Stimulated activated CD4-positive, alpha-beta T cell treated with anti-CD3 and anti-CD28 coated beads, TNF-alpha, amount 100 ng/mL, for 48 hours (primary cell): ENCODE measurements around the gene COL27A1.

Experiments
- DNase-seq, 3 donors: peaks; one replicate each; pipeline ENCODE4 v3.0.0-alpha.2; 2020; ENCODE audit warnings: low read depth in 3 of 3

COL27A1 gene

DNA sequence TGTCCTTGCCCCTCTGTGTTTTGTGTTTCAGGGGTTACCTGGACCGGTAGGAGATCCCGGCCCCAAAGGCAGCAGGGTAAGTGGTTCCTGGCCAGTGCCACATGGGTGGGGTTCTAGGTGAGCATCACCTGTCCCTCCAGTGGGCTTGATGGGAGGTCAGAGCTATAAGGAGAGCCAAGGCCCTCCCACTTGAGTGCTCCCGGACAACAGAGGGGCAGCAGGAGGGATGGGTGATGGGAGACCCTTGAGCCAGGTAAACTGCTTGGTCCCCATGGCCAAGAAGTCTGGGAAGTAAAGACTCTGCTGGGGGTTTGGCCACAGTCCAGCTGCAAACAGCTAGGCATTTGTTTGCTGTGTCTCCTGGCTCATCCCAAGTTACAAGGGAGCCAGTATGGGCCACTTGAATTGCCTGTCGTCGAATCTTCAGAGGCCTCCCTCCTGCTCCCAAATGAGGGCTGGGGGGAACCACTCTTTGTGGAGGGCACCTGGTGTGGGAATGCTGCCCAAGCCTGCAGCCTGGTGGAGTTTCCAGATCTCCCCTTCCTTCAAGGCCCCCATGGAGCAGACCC, 51.0 kb downstream of the COL27A1 start:
- no peak for DNase-seq

DNA sequence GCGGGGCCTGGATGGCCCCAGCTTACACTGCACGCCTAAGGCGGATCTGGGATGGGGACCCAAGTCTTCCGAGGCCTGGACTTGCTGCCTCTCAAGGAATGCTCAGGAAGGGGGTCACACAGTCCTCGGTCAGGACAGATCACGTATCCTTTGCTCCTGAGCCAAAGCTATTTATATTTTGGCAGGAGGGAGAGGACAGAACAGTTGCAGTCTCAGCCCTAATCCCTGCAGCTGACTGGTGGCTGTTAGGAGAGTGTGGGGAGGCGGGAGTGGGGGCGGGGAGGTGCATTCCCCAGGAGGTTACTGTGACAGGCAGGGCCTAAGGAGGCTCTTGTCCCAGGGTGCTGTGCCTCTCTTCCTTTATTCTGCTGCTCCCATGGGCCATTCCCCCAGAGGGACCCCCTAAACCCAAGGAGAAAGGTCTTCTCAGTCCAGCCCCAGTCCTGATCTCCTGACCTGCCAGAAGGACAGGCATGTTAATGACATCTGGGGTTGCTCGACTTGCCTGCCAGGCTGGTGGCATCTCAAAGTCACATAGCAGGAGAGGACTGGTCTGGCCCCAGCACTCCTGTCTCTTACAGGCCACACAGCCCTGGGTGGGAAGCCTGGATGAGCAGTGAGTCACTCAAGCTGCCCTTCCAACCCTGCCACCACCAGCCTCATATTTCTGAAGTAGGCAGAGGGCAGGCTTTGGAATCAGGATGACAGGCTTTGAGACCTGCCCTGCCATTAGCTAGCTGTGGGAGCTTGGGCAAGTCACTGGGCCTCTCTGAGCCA, 51.9 kb downstream of the COL27A1 start:
- no peak for DNase-seq

DNA sequence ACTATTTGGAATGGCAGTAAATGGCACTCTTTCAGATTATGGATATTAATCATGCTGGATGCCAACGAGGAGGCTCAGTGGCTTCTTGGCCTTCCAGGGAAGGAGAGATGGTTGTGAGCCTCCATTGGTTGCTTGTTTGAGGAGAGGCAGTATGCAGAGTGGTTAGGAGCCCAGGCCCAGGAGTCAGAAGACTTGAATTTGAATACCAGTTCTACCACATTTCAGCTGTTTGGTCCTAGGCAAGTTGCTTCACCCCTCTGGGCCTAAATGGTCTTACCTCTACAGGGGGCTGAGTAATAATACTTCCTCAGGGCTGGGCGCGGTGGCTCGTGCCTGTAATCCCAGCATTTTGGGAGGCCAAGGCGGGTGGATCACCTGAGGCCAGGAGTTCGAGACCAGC, 52.5 kb downstream of the COL27A1 start:
- DNase-seq: no peak

DNA sequence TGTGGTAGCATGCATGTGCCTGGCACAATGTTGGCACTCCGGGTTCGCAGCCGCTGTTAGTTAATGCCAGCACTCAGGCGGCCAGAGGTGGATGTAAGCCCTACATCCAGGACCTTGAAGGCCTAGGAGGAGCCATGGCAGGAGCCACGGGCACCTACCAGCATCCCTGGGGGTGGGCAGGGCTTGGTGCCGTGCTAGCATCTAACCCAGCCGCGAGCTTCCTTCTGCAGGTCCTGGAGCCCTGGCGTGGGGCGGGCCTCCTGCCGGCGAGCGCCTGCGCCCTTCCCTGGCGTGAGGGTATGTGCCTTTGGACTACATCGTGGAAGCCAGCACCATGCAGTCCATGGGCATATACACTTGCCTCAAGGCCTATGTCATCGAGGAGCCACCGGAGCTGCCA, 53.8 kb downstream of the COL27A1 start:
- no peak for DNase-seq

- DNase-seq: no peak
Observed at GRCh38 chr9:114210136-114210535, 54.8 kb downstream of the COL27A1 start.

DNA sequence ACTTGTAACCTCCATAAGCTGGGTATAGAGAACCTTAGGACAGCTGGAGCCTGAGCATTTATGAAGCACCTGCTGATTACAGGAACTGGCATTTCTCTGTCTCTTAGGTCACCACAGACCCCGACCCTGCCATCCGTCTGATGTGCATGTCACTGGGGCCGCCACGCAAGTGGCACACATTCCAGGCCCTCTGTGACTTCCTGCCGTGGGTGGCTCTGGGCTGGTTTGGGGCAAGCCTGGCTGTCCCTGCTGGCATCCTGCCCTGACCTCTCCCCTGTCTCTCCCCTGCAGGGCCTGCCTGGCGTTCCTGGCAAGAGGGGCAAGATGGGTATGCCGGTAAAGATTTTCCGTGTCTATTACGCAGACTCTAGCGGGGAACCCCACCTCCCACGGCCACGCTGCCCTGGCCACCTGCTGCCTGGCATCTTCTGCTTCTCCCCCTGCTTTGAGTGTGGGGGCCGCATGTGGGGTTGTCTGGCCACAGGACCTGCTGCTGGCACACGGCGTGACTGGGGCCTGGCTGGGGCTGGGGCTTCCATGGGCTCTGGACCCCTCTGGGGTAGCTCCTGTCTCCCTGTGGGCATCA, 55.4 kb downstream of the COL27A1 start:
- DNase-seq: no peak

- DNase-seq: no peak
Observed at GRCh38 chr9:114212826-114213225, 57.5 kb downstream of the COL27A1 start.

GRCh38 chr9:114213566-114213965, 58.2 kb downstream of the COL27A1 start:
- DNase-seq: no peak

- DNase-seq: no peak
Observed at GRCh38 chr9:114214181-114214580, 58.8 kb downstream of the COL27A1 start.

GRCh38 chr9:114214686-114215414, 59.5 kb downstream of the COL27A1 start:
- DNase-seq: no peak

- DNase-seq: no peak
Observed at GRCh38 chr9:114216081-114216480, 60.7 kb downstream of the COL27A1 start.

DNA sequence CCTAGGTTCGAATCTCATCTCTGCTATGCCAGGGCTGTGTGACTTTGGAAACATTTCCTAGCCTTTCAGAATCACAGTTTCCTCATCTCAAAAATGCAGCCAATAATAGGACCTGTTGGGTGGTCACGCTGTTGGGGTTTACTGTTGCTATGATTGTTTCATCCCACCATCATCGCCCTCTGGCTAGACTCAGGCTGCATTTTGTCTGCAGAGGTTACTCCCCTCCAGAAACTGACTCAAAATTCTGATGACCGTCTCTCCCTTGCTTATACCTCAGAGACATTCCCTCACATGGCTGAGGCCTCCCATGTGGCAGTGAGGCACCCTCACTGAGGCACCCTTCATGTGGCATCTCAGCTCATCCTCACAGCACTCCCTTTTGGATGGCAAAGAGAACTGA, 61.6 kb downstream of the COL27A1 start:
- no peak for DNase-seq

- DNase-seq: no peak
Observed at GRCh38 chr9:114218264-114219120, 63.2 kb downstream of the COL27A1 start.

DNA sequence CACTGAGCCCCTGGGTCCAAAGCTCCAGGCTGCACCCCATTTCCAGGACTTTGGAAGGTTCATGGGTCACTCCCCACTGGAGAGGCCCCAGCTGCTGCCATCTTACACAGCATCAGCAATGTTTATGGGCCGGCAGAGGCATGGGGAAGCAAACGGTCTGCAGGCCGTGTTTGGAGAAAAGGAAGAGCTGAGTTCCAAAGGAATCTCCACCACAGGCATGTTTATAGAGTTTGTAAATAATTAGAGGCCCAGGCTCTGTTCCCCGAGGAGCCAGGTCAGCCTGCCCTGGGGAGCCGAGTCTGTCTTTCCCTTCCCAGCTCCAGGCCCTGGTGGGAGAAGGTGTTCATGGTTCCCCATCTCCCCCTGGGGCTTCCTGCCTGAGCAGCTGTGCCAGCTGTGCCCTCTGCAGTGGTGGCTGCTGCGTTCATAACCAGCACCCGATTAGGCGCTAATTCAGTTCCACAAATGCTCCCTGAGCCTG, 64.8 kb downstream of the COL27A1 start:
- no peak for DNase-seq

- DNase-seq: no peak
Observed at GRCh38 chr9:114221706-114222465, 66.5 kb downstream of the COL27A1 start.

DNA sequence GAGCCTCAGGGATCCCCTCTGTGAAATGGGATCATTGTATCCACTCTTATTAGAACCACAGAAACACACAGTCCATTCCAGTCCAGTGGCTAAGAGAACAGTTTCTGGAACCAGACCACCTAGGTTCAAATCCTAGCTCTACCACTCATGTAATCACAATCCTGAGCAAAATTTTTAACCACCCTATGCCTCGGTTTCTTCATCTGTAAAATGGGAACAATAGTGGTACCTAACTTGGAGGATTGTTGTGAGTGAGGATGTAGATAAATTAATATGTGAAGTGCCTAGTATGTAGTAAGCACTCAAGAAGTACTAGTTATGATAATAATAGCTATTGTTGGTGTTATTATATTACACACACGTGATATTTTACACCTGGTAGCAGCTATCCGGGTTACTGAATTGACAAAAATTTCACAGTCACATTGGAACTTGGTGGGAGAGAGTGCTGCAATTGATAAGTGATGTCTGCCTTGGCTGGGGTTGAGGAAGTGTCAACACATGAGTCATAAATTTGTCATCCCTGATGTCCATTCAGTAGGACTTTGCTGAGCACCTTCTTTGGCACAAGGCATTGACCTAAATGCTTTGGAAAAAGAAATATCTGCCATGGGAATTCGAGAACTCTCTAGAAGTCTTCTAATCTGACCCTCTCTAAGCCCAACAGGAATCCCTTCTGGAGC, 68.4 kb downstream of the COL27A1 start:
- no peak for DNase-seq

DNA sequence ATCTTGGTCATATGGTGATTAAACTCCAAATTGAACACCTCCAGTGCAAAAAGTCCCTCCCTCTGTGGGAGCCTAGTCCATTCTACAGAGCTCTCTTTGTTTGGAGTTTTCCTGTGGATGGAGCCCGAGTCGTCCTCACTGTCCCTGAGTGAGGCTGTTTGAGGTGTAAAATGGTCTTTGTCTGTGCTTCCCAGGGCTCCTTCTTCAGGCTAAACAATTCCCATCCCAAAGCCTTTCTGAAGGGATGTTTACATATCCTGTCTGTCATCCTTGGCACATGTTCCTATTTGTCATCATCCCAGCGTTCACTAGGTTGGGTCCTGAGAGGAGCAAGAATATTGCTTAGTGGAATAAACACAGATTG, 68.9 kb downstream of the COL27A1 start:
- no peak for DNase-seq

DNA sequence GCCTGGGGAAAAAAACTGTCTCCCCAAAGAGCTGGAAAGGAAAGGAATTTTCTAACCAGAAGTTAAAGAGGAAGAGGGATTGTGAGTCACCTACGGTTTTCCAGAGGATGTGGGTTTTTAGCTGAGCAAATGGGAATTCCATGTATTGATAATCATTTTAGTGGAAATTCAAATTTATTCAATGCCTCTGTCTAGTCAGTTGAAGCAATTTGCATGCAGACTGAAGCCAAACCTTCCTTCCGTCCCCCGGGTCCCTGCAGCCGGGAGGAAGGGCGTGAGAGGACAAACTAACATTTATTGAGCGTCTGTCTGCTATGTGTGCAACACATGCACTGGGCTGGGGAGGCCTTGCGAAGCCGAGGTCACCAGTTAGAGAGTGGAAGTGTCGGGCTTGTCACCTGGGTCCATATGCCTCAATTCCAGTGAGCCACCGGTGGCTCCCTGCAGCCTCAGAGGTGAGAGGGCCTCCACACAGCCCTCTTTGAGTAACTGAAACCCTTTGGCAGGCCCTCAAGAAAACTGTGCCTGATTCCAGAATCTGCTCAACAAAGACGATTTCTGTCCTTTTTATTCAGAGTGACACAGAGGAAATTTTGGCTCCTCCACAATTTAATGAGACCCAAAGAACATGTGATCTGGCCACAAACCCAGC, 70.3 kb downstream of the COL27A1 start:
- DNase-seq: no peak

GRCh38 chr9:114226246-114227055, 71.1 kb downstream of the COL27A1 start:
- no peak for DNase-seq
